Calu3 (cell line): ENCODE results near the gene SLAMF9. TPM values are rescaled to one million over a fixed set of nuclear protein-coding genes. Genes with fewer than 3 reads are reported as not detected.

Source experiments
- Bru-seq: library from RNA; stranded (reverse); fragments of 400-500 nt; gene quantifications from one replicate; lab custom pipeline; 2021; lab: Mats Ljungman, UMichigan
- BruChase-seq, 2 experiments: library from RNA; stranded (reverse); fragments of 400-500 nt; gene quantifications; one replicate each; lab custom pipeline; 2021; lab: Mats Ljungman, UMichigan
- BruUV-seq: library from RNA; stranded (reverse); fragments of 400-500 nt; replicated peaks from 2 replicates; lab custom pipeline; 2021; lab: Mats Ljungman, UMichigan
- CTCF ChIA-PET: fragments of 300-600 bp; sonication (Branson Sonifier 250); formaldehyde crosslinking; loops from one replicate; lab custom pipeline; 2022; ENCODE audit warnings: antibody characterized with exemption; lab: Charles Lee
- DNase-seq: peaks from one replicate; pipeline ENCODE4 v3.0.0; 2022
- H3K27ac Mint-ChIP-seq: one replicate; pipeline ENCODE4 v1.8.0; 2022; ENCODE audit warnings: mixed read lengths; ENCODE audit not compliant: unreplicated experiment
- H3K27me3 Mint-ChIP-seq: one replicate; pipeline ENCODE4 v1.8.0; 2022; ENCODE audit warnings: mixed read lengths; ENCODE audit not compliant: unreplicated experiment
- H3K36me3 Mint-ChIP-seq: one replicate; pipeline ENCODE4 v1.8.0; 2022; ENCODE audit warnings: mild to moderate bottlenecking, moderate library complexity, mixed read lengths; ENCODE audit not compliant: insufficient read depth, unreplicated experiment
- H3K4me1 Mint-ChIP-seq: one replicate; pipeline ENCODE4 v1.8.0; 2022; ENCODE audit warnings: mild to moderate bottlenecking, low read depth, mixed read lengths; ENCODE audit not compliant: unreplicated experiment
- H3K4me3 Mint-ChIP-seq: one replicate; pipeline ENCODE4 v1.8.0; 2022; ENCODE audit warnings: mild to moderate bottlenecking, low read depth, moderate library complexity, mixed read lengths; ENCODE audit not compliant: unreplicated experiment
- H3K9me3 Mint-ChIP-seq: one replicate; pipeline ENCODE4 v1.8.0; 2022; ENCODE audit warnings: low read depth, mixed read lengths; ENCODE audit not compliant: unreplicated experiment
- CTCF ChIP-seq: fragments of 200-600 bp; IDR thresholded peaks from one replicate; pipeline ENCODE4 v1.8.0; 2022; ENCODE audit warnings: antibody characterized with exemption; ENCODE audit not compliant: unreplicated experiment
- intact Hi-C: fragments of 100-400 bp; cut with micrococcal nuclease; formaldehyde crosslinking; loops from one replicate; pipeline ENCODE4 v1.10.0; 2022; ENCODE audit not compliant: unreplicated experiment
- long read RNA-seq: library from polyadenylated mRNA; stranded (forward); transcript quantifications from one replicate; pipeline ENCODE4 v2.0.0, GENCODE V29; 2022
- total RNA-seq: library from RNA; stranded (reverse); gene quantifications from 2 replicates; pipeline ENCODE4 v1.2.3, GENCODE V29; 2022

SLAMF9 gene
- total RNA-seq (not detected in 2 replicates), Bru-seq, nascent RNA (percentile 19 among the genes with signal in this experiment), BruChase-seq, experiment 1, labeled RNA remaining after a 6-hour chase (percentile 14 among the genes with signal in this experiment), BruChase-seq, experiment 2, labeled RNA remaining after a 2-hour chase (not detected)
- long read RNA-seq, result 0 reads

GRCh38 chr1:159953536-159954515 is at the start of gene SLAMF9:
SLAMF9 (minus strand) TSS chr1:159954237; CDS start chr1:159954137, 100 bp downstream.
- Mint-ChIP-seq H3K27me3 (peaks cover 66% of the 10 kb centered on the region), H3K36me3 (peaks cover 5% of the 10 kb centered on the region), H3K4me3 (no peak within 1 kb of the TSS), H3K9me3 (no peaks in the 10 kb centered on the region), H3K27ac (no peak within 1 kb of the TSS), H3K4me1 (peaks cover 12% of the 10 kb centered on the region)
- TF ChIP-seq CTCF, result no peak
- no peak for DNase-seq
- intact Hi-C loops, result no loop called here
- no TSS peak for BruUV-seq
- CTCF ChIA-PET, result no interaction called here

- no peak overlapping the region for H3K27ac Mint-ChIP-seq
- CTCF ChIA-PET, result interaction anchor here (0.7 to 1.3 kb wide), 2 partner anchors 78 to 108 kb away, joined by 3 to 4 read pairs; no protein-coding TSS in a partner anchor
- no TSS peak for BruUV-seq
- intact Hi-C loops, result loop anchor here (10.0 kb wide), 1 partner anchor 867 kb away; no protein-coding TSS in a partner anchor
- no peaks in the 10 kb centered on the region for H3K36me3 Mint-ChIP-seq
- DNase-seq, result no peak
- H3K4me3 Mint-ChIP-seq, result no peak overlapping the region
- H3K4me1 Mint-ChIP-seq, result peaks cover 6% of the 10 kb centered on the region
- peaks cover 35% of the 10 kb centered on the region for H3K27me3 Mint-ChIP-seq
- no peaks in the 10 kb centered on the region for H3K9me3 Mint-ChIP-seq
- TF ChIP-seq CTCF, result no peak
Observed at GRCh38 chr1:160001440-160001839, 47.4 kb upstream of the SLAMF9 start.

GRCh38 chr1:159999204-159999603 is 45.2 kb upstream of the SLAMF9 start:
- no peaks in the 10 kb centered on the region for H3K9me3 Mint-ChIP-seq

More at GRCh38 chr1:159999204-159999603, 45.2 kb upstream of the SLAMF9 start:
- BruUV-seq, result no TSS peak
- CTCF ChIA-PET, result no interaction called here
- TF ChIP-seq CTCF, result no peak
- intact Hi-C loops, result no loop called here
- peaks cover 38% of the 10 kb centered on the region for H3K27me3 Mint-ChIP-seq
- DNase-seq, result no peak
- H3K4me1 Mint-ChIP-seq, result peaks cover 9% of the 10 kb centered on the region
- H3K36me3 Mint-ChIP-seq, result no peaks in the 10 kb centered on the region
- no peak overlapping the region for H3K4me3 Mint-ChIP-seq
- H3K27ac Mint-ChIP-seq, result no peak overlapping the region
